GM18909 (cell line): ENCODE measurements around the gene LAPTM5.
"Not testable (repeated sequence)": the region's sequence is repeated elsewhere in the genome, so short reads cannot be mapped to it uniquely, and the experiment has no call there.

Experiments
- ATAC-seq: cut with Tn5 transposase; IDR thresholded peaks from one replicate; pipeline ENCODE4 v1.9.1; 2021; ENCODE audit warnings: mild to moderate bottlenecking; ENCODE audit not compliant: unreplicated experiment, poor library complexity

LAPTM5 gene, protein sequence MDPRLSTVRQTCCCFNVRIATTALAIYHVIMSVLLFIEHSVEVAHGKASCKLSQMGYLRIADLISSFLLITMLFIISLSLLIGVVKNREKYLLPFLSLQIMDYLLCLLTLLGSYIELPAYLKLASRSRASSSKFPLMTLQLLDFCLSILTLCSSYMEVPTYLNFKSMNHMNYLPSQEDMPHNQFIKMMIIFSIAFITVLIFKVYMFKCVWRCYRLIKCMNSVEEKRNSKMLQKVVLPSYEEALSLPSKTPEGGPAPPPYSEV

GRCh38 chr1:30757352-30758120 is at the start of gene LAPTM5:
Gene LAPTM5 (minus strand): TSS chr1:30757774. CDS start chr1:30757745, 29 bp downstream.
- no peak for ATAC-seq

GRCh38 chr1:30806381-30807317 is 49.1 kb upstream of the LAPTM5 start:
- ATAC-seq: no peak

GRCh38 chr1:30805304-30806003 is 47.9 kb upstream of the LAPTM5 start:
- no peak for ATAC-seq

GRCh38 chr1:30804822-30805221 is 47.2 kb upstream of the LAPTM5 start:
- no peak for ATAC-seq

DNA sequence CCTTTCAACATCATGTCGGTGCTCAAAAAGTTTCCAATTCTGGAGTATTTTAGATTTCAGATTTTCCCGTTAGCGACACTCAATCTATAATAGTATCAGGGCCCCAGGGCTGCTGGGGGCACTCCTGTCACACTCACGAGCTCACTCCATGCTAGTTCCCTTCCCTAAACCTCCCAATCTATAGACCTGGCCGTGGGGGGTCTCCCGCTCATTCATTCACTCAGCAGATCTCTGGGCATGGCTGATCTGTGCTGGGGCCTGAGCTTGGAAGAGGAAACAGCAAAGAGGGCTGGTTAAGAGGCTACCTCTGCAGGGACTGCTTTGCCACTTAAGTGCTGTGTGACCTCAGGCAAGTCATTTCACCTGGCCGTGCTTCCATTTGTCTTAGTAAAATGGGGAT is 46.8 kb upstream of the LAPTM5 start:
- no peak for ATAC-seq

- ATAC-seq: no peak
Measured at GRCh38 chr1:30803562-30803961, 46.0 kb upstream of the LAPTM5 start.

- no peak for ATAC-seq
Measured at GRCh38 chr1:30801771-30802198, 44.2 kb upstream of the LAPTM5 start.

DNA sequence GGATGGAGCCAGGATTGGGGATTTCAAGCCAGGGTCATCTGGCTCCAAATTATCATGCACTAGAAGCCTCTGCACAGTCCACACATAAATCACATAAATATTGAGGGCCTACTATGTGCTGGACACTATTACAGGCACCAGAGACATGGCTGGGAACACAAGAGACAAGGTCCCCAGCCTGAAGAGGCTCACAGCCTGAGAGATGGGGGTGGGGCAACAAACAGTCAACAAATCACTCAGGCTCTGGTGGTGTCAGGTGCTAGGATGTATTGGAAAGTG is 41.6 kb upstream of the LAPTM5 start:
- ATAC-seq: no peak

DNA sequence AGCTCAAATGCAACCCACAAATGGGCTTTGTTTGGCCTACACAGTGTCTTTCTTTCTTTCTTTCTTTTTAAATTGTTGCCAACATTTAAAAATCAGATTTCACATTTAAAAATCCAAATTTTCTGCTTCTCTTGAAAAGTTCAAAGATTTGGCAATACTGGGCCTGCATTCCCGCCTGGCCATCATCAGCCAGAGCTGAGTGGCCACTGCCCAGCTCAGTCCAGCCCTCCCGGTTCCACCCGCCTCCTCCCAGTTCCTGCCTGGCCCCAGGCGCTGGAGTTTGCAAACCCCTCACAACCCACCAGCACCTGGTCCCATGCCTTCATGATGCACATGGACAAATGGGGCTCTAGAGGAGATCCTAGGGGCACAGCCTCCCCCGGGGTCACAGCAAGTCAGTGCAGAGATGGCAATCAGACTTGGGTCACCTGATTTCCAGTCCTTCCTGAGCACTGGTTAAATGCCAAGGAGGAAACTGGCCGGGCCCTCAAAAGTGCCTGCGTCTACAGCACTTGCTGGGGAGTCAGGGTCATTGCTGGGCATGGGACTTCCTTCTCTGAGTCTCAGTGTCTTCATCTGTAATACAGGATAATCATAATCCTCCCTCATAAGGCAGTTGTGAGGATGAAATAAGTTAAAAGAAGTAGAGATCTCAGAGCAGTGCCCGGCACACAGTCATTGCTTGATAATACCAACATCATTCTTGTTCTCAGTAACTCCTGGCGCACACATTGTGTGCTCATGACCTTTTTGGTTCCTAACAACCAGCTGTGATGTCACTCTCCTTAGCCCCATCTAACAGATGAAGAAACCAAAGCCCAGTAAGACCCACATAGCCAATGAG is 41.0 kb upstream of the LAPTM5 start:
- no peak for ATAC-seq

DNA sequence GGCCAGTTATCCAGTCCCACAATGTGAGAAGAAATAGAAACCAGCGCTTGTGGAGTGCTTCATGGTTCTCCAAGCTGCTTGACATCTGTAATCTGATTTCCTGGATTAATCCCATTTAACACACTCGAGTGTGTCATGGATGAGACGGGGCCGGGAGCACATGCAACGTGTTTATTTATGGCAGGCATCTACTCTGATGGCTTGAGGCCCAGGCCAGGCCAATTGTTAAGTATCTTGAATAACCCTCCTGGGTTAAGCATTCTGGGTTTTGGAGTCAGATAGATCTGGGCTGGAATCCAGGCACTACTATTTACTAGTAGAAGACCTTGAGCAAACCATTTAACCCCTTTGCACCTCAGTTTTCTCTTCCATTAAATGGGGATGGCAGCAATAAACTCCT is 37.5 kb upstream of the LAPTM5 start:
- no peak for ATAC-seq

DNA sequence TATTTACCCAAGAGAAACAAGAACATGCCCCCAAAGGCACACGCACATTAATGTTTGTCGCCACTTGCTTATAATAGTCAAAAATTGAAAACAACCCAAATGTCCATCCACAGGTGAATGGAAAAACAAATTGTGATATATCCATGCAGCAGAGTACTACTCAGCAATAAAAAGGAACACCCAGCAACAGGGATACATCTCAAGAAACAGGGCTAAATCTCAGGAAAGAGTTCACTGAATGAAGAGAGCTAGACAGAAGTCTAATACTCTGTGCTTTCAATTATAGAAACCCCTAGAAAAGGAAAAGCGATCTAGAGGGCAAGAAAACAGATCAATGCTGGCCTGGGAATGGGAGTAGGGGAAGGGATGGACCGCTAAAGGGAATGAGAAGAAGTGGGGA is 36.7 kb upstream of the LAPTM5 start:
- no peak for ATAC-seq

DNA sequence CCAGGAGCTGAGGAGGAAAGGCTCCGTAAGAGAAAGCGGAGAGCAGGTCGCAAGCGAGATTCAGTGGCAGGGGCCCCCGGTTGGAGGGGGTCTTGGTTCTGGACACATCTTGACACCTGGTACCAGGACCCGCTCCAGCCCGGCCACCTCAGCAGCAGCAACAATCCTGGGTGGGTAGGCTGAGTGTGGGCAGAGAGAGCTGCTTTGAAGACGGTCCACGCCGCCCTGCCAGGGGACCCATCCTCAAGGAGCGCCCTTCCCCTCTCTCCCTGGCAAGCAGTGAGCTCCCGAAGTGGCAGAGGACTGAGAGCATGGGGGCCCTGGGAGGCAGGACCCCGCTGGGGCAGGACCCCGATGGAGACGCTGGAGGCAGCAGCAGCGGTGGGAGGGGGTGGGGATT is 35.6 kb upstream of the LAPTM5 start:
- ATAC-seq: no peak

GRCh38 chr1:30791868-30792267 is 34.3 kb upstream of the LAPTM5 start:
- no peak for ATAC-seq

DNA sequence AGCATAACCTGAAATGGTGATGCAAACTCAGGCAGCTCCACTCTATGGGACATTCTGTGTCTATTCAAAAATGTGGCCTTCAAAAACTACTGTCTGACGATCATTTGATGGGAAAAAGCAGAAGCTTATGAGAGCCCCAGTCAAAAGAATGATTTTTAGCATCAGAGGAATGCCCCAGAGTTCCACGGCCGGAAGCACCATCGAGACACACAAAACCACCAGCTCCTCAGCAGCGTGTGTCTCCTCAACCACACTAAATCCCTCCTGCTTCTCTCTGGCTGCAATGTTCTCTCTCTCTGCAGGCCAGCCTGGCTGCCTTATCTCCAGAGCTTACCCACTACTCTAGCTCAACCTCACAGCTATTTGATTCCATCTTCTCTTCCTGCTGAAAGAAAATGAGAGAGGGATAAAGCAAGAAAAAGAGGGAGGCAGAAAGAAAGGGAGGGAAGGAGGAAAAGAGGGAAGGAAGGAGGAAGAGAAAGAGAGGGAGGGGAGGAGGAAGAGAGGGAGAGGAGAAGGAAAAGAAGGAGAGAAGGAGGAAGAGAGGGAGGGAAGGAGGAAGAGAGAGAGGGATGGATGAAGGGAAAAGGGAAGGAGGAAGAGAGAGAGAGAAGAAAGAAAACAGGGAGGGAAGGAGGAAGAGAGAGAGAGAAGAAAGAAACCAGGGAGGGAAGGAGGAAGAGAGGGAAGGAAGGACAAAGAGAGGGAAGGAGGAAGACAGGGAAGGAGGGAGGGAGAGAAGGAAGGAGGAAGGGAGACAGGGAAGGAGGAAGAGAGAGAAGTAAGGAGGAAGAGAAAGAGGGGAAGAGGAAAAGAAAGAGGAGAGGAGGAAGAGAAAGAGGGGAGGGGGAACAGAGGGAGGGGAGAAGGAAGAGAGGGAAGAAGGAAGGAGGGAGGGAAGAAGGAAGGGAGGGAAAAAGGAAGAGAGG is 33.5 kb upstream of the LAPTM5 start:
- no peak for ATAC-seq

GRCh38 chr1:30790256-30790525 is 32.6 kb upstream of the LAPTM5 start:
- not testable (repeated sequence) for ATAC-seq

- no peak for ATAC-seq
Measured at GRCh38 chr1:30789388-30790255, 32.0 kb upstream of the LAPTM5 start.

DNA sequence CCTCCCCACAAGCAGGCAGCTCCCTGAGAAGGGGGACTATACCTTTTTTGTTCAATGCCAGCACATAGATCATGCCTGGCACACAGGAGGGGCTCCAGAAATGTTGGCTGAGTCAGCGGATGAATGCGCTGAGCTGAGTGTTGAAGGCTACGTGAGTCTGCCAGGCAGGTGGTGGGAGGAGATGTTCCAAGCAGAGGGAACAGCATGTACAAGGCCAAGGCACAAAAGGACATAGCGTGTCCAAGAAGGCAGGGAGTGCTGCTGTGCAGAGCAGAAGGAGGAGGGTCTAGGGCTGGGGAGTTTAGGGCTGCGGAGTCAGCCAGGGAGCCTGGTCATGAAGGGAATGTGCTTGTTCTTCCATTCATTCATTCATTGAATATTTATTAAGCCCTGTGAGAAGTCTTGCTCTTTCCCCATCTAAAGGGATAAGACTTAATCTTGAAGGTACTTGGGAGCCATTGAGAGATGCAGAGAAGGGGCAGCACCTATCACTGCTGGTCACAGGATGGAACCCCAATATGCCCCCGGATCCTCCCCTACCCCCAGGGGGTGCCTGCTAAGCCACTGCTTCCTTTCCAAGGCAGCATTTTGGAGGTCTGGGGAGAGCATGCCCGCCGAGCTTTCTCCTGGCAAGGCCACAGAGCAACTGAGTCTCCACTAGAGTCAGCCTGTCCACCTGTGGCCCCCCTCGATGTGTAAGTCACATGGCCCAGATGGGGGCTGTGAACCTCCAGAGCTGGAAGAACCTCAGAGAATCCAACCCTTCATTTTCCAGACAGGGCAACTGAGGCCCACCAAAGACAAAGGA is 31.2 kb upstream of the LAPTM5 start:
- no peak for ATAC-seq
